Measurements from ENCODE around the gene MRRF. TPM values are rescaled to one million over a fixed set of nuclear protein-coding genes. Genes with fewer than 3 reads are reported as not detected.

MRRF gene
- total and polyA plus RNA-seq, 2 of the 4 experiments (the other 2 are of a cell fraction): 32.1 to 38.0 TPM

GRCh38 chr9:122336189-122336588, 71.5 kb downstream of the MRRF start:
- Histone ChIP-seq H3K23ac (ENCODE audit: low read depth, low read length) (no peak overlapping the region), H2BK15ac (ENCODE audit: low read depth, low read length) (no peak overlapping the region), H3K27me3 (ENCODE audit: control insufficient read depth, insufficient read depth, low read length) (peaks cover 20% of the 10 kb centered on the region), H3K56ac (ENCODE audit: extremely low read depth, insufficient read depth, low read length) (no peak overlapping the region), H2BK20ac (ENCODE audit: low read depth, low read length) (no peak overlapping the region), H3K27ac (ENCODE audit: insufficient read depth, low read length) (no peak overlapping the region), H3K14ac (replicated peaks; ENCODE audit: low read depth, low read length) (no peak overlapping the region), H2AK9ac (replicated peaks; ENCODE audit: low read depth, low read length, poor library complexity) (no peak overlapping the region), H3K36me3 (ENCODE audit: control insufficient read depth, insufficient read depth, low read length) (no peaks in the 10 kb centered on the region), H4K5ac (ENCODE audit: low read depth, low read length) (no peak overlapping the region), H3K4me2 (ENCODE audit: low read depth, low read length) (no peak overlapping the region), H3K4ac (ENCODE audit: low read depth, low read length) (no peak overlapping the region), H2AFZ (replicated peaks; ENCODE audit: low read length, poor library complexity) (no peak overlapping the region), H4K91ac (ENCODE audit: insufficient read depth, low read depth, low read length) (no peak overlapping the region), H3K18ac (ENCODE audit: low read depth, low read length) (no peak overlapping the region), H3K79me1 (ENCODE audit: low read depth in 1 of 2, low read length in 2 of 2) (no peaks in the 10 kb centered on the region), H4K8ac (ENCODE audit: low read depth in 2 of 2, low read length in 2 of 2) (no peak overlapping the region), H3K9me1 (ENCODE audit: insufficient read depth, low read length) (no peaks in the 10 kb centered on the region; the same call in 1 of the 2 replicates), H3K9me3 (ENCODE audit: control insufficient read depth, insufficient read depth, low read length) (no peaks in the 10 kb centered on the region), H2BK120ac (ENCODE audit: low read depth, low read length) (no peak overlapping the region), H3K4me1 (ENCODE audit: control insufficient read depth, insufficient read depth, low read length) (no peaks in the 10 kb centered on the region), H2AK5ac (ENCODE audit: low read depth, low read length) (no peak overlapping the region), H2BK5ac (ENCODE audit: low read depth, low read length, poor library complexity, severe bottlenecking) (no peak overlapping the region), H3K9ac (ENCODE audit: low read depth, low read length) (no peak overlapping the region), H3K4me3 (ENCODE audit: insufficient read depth, low read depth, low read length) (no peak overlapping the region), H4K20me1 (ENCODE audit: insufficient read depth, low read length) (no peaks in the 10 kb centered on the region)
- ChIA-PET CTCF (interaction anchor here (0.5 to 0.6 kb wide), 2 partner anchors 230 to 1352 kb away, joined by 3 read pairs; no protein-coding TSS in a partner anchor), POLR2A (ENCODE audit: unreplicated experiment) (no interaction called here)
- ATAC-seq (ENCODE audit: low read depth): 0 out of 2 replicates have a peak, but pooled peaks have one; percentile 19
- BruUV-seq (replicated peaks): no TSS peak
- intact Hi-C loops (cut with micrococcal nuclease) (no loop called here), in situ Hi-C loops (cut with MboI; ENCODE audit: low sequenced_read_pairs) (no loop called here), dilution Hi-C loops (cut with HindIII; ENCODE audit: low sequenced_read_pairs, unreplicated experiment) (no loop called here)
- 100% methylated on average over 1 of the region's 5 CpGs; no CpG with 5 or more reads in 1 of the 2 experiments for WGBS, 2 experiments (ENCODE audit: extremely low coverage in 2 of 2, insufficient read length in 1 of 2)
- no peak for DNase-seq
- TF ChIP-seq CHD1 (IDR thresholded peaks at IDR 0.05; ENCODE audit: low read depth, low read length): no peak
- no peak for TF ChIP-seq ELK1 (IDR thresholded peaks at IDR 0.05; ENCODE audit: borderline replicate concordance, low read depth, low read length)
- no peak for TF ChIP-seq RFX5 (IDR thresholded peaks at IDR 0.05; ENCODE audit: low read depth, low read length)
- TF ChIP-seq BHLHE40 (IDR thresholded peaks at IDR 0.05; ENCODE audit: low read depth, low read length): no peak
- no peak for TF ChIP-seq FOS (IDR thresholded peaks at IDR 0.05; ENCODE audit: low read depth, low read length)
- TF ChIP-seq CTCF (conservative IDR thresholded peaks at IDR 0.05; ENCODE audit: low read depth, low read length): no peak
- no peak for TF ChIP-seq USF2 (IDR thresholded peaks at IDR 0.05; ENCODE audit: low read depth, low read length)
- no peak for TF ChIP-seq MAFK (IDR thresholded peaks at IDR 0.05; ENCODE audit: low read depth, low read length)

Data from IMR-90 (cell line).